SK-N-SH (cell line): ENCODE results near the gene RNLS. TPM values are rescaled to one million over a fixed set of nuclear protein-coding genes. Genes with fewer than 3 reads are reported as not detected.

Experiments
- CTCF ChIA-PET: fragments of 300-600, 350-600 bp; formaldehyde crosslinking; extraction: SDS; loops from one replicate; lab custom pipeline; 2021; lab: Yijun Ruan, JAX
- POLR2A ChIA-PET: fragments of 350-600 bp; sonication (Branson Sonifier 250); formaldehyde crosslinking; extraction: SDS; loops from one replicate; lab custom pipeline; 2020; ENCODE audit warnings: antibody characterized with exemption, inconsistent platforms; lab: Yijun Ruan, JAX
- DNase-seq: peaks from one replicate; pipeline ENCODE4 v3.0.0; 2012
- H2AFZ ChIP-seq: fragments of 200-600 bp; sonication (generic); 2 replicates; pipeline ENCODE4 v1.8.1; 2016; ENCODE audit warnings: antibody characterized with exemption, mild to moderate bottlenecking, low read depth
- H3F3A ChIP-seq: fragments of 200-600 bp; sonication (generic); replicated peaks from 2 replicates; pipeline ENCODE3; 2016; ENCODE audit warnings: antibody characterized with exemption, mild to moderate bottlenecking; ENCODE audit not compliant: insufficient read depth
- H3K27ac ChIP-seq, 2 experiments: fragments of 200-500 bp in 1 of 2; fragments of 200-600 bp in 1 of 2; sonication (Bioruptor generic) in 1 of 2; sonication (generic), shearing (Covaris generic) in 1 of 2; 2 replicates each; pipeline versions ENCODE4 v1.5.1 to v1.6.1; 2014 to 2016; ENCODE audit warnings: low read depth in 2 of 2, inconsistent platforms in 1 of 2, low read length in 1 of 2, mild to moderate bottlenecking in 1 of 2, mixed read lengths in 1 of 2
- H3K27me3 ChIP-seq: fragments of 200-600 bp; sonication (generic), shearing (Covaris generic); 2 replicates; pipeline ENCODE4 v1.6.1; 2016; ENCODE audit warnings: mixed run types; ENCODE audit not compliant: insufficient read depth
- H3K36me3 ChIP-seq, 2 experiments: fragments of 200-500 bp in 1 of 2; fragments of 200-600 bp in 1 of 2; sonication (Bioruptor generic) in 1 of 2; sonication (generic) in 1 of 2; replicated peaks in 1 of 2; 2 replicates each; pipeline versions ENCODE3 to v1.5.1; 2014 to 2016; ENCODE audit warnings: low read length in 1 of 2, mild to moderate bottlenecking in 1 of 2; ENCODE audit not compliant: insufficient read depth in 2 of 2, control insufficient read depth in 1 of 2
- H3K4me1 ChIP-seq, 2 experiments: fragments of 200-500 bp in 1 of 2; fragments of 200-600 bp in 1 of 2; sonication (Bioruptor generic) in 1 of 2; sonication (generic), shearing (Covaris generic) in 1 of 2; 2 replicates each; pipeline versions ENCODE4 v1.5.1 to v1.6.1; 2014 to 2016; ENCODE audit warnings: low read depth in 1 of 2, low read length in 1 of 2, mixed run types in 1 of 2; ENCODE audit not compliant: insufficient read depth in 2 of 2, control insufficient read depth in 1 of 2
- H3K4me2 ChIP-seq: fragments of 200-600 bp; sonication (generic), shearing (Covaris generic); 2 replicates; pipeline ENCODE4 v1.6.1; 2017; ENCODE audit warnings: mixed run types
- H3K4me3 ChIP-seq, 2 experiments: fragments of 200-500 bp in 1 of 2; fragments of 200-600 bp in 1 of 2; sonication (Bioruptor generic) in 1 of 2; sonication (generic), shearing (Covaris generic) in 1 of 2; 2 replicates each; pipeline versions ENCODE4 v1.5.1 to v1.8.1; 2014 to 2016; ENCODE audit warnings: low read depth in 2 of 2, inconsistent platforms in 1 of 2, low read length in 1 of 2, mild to moderate bottlenecking in 1 of 2, mixed read lengths in 1 of 2, moderate library complexity in 1 of 2
- H3K79me2 ChIP-seq: fragments of 200-600 bp; sonication (generic); 2 replicates; pipeline ENCODE4 v1.8.1; 2017; ENCODE audit warnings: mild to moderate bottlenecking; ENCODE audit not compliant: insufficient read depth
- H3K9ac ChIP-seq: fragments of 200-600 bp; sonication (generic); 2 replicates; pipeline ENCODE4 v1.6.1; 2017; ENCODE audit warnings: mixed run types
- H3K9me2 ChIP-seq: fragments of 200-600 bp; sonication (generic); 2 replicates; pipeline ENCODE4 v1.6.1; 2017; ENCODE audit warnings: mixed run types
- H3K9me3 ChIP-seq: fragments of 200-600 bp; sonication (generic); 2 replicates; pipeline ENCODE4 v1.6.1; 2017; ENCODE audit warnings: mixed run types, mild to moderate bottlenecking, moderate library complexity
- H4K20me1 ChIP-seq: fragments of 200-600 bp; sonication (generic); 2 replicates; pipeline ENCODE4 v1.6.1; 2017; ENCODE audit warnings: mild to moderate bottlenecking, mixed run types; ENCODE audit not compliant: insufficient read depth
- ELF1 ChIP-seq: IDR thresholded peaks from 2 replicates; pipeline ENCODE4 v1.4.0; 2012
- JUND ChIP-seq: IDR thresholded peaks from 2 replicates; pipeline ENCODE4 v1.4.0; 2012
- MAX ChIP-seq: IDR thresholded peaks from 2 replicates; pipeline ENCODE4 v1.4.0; 2012; ENCODE audit warnings: low read depth
- MEF2A ChIP-seq: IDR thresholded peaks from 2 replicates; pipeline ENCODE4 v1.4.0; 2012; ENCODE audit warnings: low read depth, borderline replicate concordance
- MXI1 ChIP-seq: IDR thresholded peaks from 2 replicates; pipeline ENCODE4 v1.6.1; 2012; ENCODE audit warnings: mild to moderate bottlenecking, low read depth, low read length, improper control_type of control experiment
- NRF1 ChIP-seq: IDR thresholded peaks from 2 replicates; pipeline ENCODE4 v1.6.1; 2012; ENCODE audit warnings: low read depth, mild to moderate bottlenecking, low read length
- PBX3 ChIP-seq: IDR thresholded peaks from 2 replicates; pipeline ENCODE4; 2012
- RAD21 ChIP-seq: IDR thresholded peaks from 2 replicates; pipeline ENCODE4 v1.6.1; 2012; ENCODE audit warnings: mild to moderate bottlenecking, low read length
- RCOR1 ChIP-seq: fragments of 150-350 bp; IDR thresholded peaks from 2 replicates; pipeline ENCODE4 v1.6.1; 2017; ENCODE audit warnings: antibody characterized with exemption, low read length
- REST ChIP-seq: IDR thresholded peaks from 2 replicates; pipeline ENCODE4 v1.6.1; 2012; ENCODE audit warnings: mild to moderate bottlenecking, low read depth, low read length, moderate library complexity
- RFX5 ChIP-seq: IDR thresholded peaks from 2 replicates; pipeline ENCODE4 v1.6.1; 2012; ENCODE audit warnings: mild to moderate bottlenecking, improper control_type of control experiment, low read length
- RXRA ChIP-seq: IDR thresholded peaks from 2 replicates; pipeline ENCODE4 v1.4.0; 2012; ENCODE audit warnings: low read depth, mild to moderate bottlenecking, borderline replicate concordance
- SIN3A ChIP-seq: IDR thresholded peaks from 2 replicates; pipeline ENCODE4 v1.6.1; 2012; ENCODE audit warnings: low read depth, mild to moderate bottlenecking, low read length, moderate library complexity, borderline replicate concordance
- SMC3 ChIP-seq: IDR thresholded peaks from 2 replicates; pipeline ENCODE4 v1.6.1; 2012; ENCODE audit warnings: low read depth, low read length, improper control_type of control experiment
- TEAD4 ChIP-seq: IDR thresholded peaks from 2 replicates; pipeline ENCODE4 v1.4.0; 2012; ENCODE audit warnings: mild to moderate bottlenecking, borderline replicate concordance; ENCODE audit not compliant: insufficient read depth
- YY1 ChIP-seq: IDR thresholded peaks from 2 replicates; pipeline ENCODE4 v1.4.0; 2012; ENCODE audit warnings: low read depth, mild to moderate bottlenecking
- WGBS: methylation state at CpG from one replicate; pipeline ENCODE4 v1.1.6; 2017; ENCODE audit warnings: low lambda C conversion rate; 5-methylcytosine and 5-hydroxymethylcytosine counted together
- polyA plus RNA-seq, 3 experiments: library from polyadenylated mRNA; depleted of rRNA; stranded (reverse); fragments of >200 nt; gene quantifications; 2 replicates each; pipeline ENCODE4 v1.2.3, GENCODE V29; 2012
- TF ChIP-seq, protein P1 (sequence below): fragments of 150-350 bp; IDR thresholded peaks from 2 replicates; pipeline ENCODE4 v1.6.1; 2017; ENCODE audit warnings: antibody characterized with exemption, low read length, low read depth, borderline replicate concordance
- TF ChIP-seq, protein P2 (sequence below): IDR thresholded peaks from 2 replicates; pipeline ENCODE4 v1.4.0; 2012; ENCODE audit warnings: low read depth, borderline replicate concordance

RNLS gene
- polyA plus RNA-seq, 1 of the 3 experiments (the other 2 are of a cell fraction): not detected

GRCh38 chr10:88515235-88515634 lies 67.9 kb downstream of the RNLS start:
- Histone ChIP-seq H3K4me1 (no peaks in the 10 kb centered on the region; a peak in 1 of 4 replicates), H3K36me3 (no peaks in the 10 kb centered on the region), H3K9ac (no peak overlapping the region), H3F3A (no peaks in the 10 kb centered on the region), H3K4me3 (no peak overlapping the region), H3K9me3 (no peaks in the 10 kb centered on the region), H3K79me2 (no peaks in the 10 kb centered on the region), H3K9me2 (no peaks in the 10 kb centered on the region), H3K27me3 (no peaks in the 10 kb centered on the region), H4K20me1 (no peaks in the 10 kb centered on the region), H3K27ac (no peak overlapping the region), H2AFZ (no peak overlapping the region), H3K4me2 (no peak overlapping the region)
- CTCF ChIA-PET: no interaction called here
- DNase-seq: no peak
- TF ChIP-seq NRF1 (no peak), MEF2A (no peak), SIN3A (no peak), PBX3 (no peak), TEAD4 (no peak), YY1 (no peak), RCOR1 (no peak), RFX5 (no peak), MAX (no peak), MXI1 (no peak), RXRA (no peak), ELF1 (no peak), JUND (no peak), REST (no peak), RAD21 (no peak), SMC3 (no peak)
- TF ChIP-seq, protein P1, sequence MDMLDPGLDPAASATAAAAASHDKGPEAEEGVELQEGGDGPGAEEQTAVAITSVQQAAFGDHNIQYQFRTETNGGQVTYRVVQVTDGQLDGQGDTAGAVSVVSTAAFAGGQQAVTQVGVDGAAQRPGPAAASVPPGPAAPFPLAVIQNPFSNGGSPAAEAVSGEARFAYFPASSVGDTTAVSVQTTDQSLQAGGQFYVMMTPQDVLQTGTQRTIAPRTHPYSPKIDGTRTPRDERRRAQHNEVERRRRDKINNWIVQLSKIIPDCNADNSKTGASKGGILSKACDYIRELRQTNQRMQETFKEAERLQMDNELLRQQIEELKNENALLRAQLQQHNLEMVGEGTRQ: no peak
- TF ChIP-seq, protein P2, sequence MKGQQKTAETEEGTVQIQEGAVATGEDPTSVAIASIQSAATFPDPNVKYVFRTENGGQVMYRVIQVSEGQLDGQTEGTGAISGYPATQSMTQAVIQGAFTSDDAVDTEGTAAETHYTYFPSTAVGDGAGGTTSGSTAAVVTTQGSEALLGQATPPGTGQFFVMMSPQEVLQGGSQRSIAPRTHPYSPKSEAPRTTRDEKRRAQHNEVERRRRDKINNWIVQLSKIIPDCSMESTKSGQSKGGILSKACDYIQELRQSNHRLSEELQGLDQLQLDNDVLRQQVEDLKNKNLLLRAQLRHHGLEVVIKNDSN: no peak
- WGBS: 28% methylated on average over 1 of the region's 1 CpG
- POLR2A ChIA-PET: no interaction called here
